GM06990 (cell line): Measurements from ENCODE around the gene UQCR10.

ENCODE experiments used
- DNase-seq: peaks from one replicate; pipeline ENCODE4 v3.0.0-alpha.2; 2011; ENCODE audit not compliant: insufficient read length; ENCODE audit errors: extremely low read depth
- H3K27me3 ChIP-seq: replicated peaks from 2 replicates; pipeline ENCODE4 v1.6.0; 2011; ENCODE audit warnings: low read length; ENCODE audit not compliant: control insufficient read depth, insufficient read depth
- H3K36me3 ChIP-seq: 2 replicates; pipeline ENCODE4 v1.5.1; 2011; ENCODE audit warnings: low read length; ENCODE audit not compliant: control insufficient read depth, insufficient read depth
- H3K4me3 ChIP-seq: replicated peaks from 2 replicates; pipeline ENCODE4 v1.5.1; 2011; ENCODE audit warnings: low read depth, mild to moderate bottlenecking, control low read depth, low read length
- TF ChIP-seq, protein P1 (sequence below): IDR thresholded peaks from 2 replicates; pipeline ENCODE4 v1.5.1; 2011; ENCODE audit warnings: low read length, control low read depth, mild to moderate bottlenecking, inconsistent platforms; ENCODE audit not compliant: insufficient read depth, poor library complexity, severe bottlenecking

The UQCR10 gene

DNA sequence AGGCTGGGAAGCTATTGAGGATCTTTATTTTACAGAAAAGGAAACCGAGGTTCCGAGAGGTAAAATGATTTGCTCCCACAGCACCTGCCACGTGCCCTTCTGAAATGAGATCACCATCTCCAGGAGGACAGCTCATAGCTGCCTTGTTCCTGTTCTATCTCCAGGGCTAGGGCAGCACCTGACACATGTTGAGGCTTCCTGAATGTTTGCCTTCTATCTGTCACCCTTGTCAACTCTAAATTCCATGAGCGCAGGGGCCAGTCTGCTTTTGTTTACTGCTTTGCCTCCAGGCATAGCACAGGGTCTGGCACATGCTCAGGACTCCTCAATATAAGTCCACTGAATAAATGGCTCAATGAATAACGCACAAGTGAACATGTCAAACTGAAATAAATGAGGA, 46.8 kb downstream of the UQCR10 start:
- H3K36me3 ChIP-seq = peaks cover 36% of the 10 kb centered on the region
- no peaks in the 10 kb centered on the region for H3K27me3 ChIP-seq
- TF ChIP-seq, protein P1, sequence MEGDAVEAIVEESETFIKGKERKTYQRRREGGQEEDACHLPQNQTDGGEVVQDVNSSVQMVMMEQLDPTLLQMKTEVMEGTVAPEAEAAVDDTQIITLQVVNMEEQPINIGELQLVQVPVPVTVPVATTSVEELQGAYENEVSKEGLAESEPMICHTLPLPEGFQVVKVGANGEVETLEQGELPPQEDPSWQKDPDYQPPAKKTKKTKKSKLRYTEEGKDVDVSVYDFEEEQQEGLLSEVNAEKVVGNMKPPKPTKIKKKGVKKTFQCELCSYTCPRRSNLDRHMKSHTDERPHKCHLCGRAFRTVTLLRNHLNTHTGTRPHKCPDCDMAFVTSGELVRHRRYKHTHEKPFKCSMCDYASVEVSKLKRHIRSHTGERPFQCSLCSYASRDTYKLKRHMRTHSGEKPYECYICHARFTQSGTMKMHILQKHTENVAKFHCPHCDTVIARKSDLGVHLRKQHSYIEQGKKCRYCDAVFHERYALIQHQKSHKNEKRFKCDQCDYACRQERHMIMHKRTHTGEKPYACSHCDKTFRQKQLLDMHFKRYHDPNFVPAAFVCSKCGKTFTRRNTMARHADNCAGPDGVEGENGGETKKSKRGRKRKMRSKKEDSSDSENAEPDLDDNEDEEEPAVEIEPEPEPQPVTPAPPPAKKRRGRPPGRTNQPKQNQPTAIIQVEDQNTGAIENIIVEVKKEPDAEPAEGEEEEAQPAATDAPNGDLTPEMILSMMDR = no peak
- no peak for DNase-seq
- H3K4me3 ChIP-seq = no peak overlapping the region

DNA sequence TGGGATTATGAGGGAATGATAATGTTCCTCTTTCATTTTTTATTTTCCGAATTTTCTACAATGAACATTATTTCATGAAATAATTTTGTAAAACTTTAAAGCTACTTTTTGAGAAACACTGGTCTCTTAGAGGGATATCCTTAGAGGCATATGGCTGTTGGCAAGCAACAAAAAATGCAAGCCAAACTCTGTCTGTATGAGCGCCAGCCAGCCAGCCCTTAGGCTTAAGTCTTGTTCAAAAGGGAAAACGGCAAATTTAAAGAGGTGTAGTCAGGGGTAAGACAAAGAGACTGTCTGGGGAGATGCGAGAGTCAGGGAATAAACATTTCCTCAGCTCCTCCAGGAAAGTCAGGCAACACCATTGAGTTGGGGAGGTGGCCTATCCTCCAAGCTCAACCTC, 48.4 kb downstream of the UQCR10 start:
- Histone ChIP-seq H3K4me3 (no peak overlapping the region), H3K36me3 (peaks cover 34% of the 10 kb centered on the region), H3K27me3 (no peaks in the 10 kb centered on the region)
- DNase-seq = no peak
- TF ChIP-seq, protein P1 = no peak

DNA sequence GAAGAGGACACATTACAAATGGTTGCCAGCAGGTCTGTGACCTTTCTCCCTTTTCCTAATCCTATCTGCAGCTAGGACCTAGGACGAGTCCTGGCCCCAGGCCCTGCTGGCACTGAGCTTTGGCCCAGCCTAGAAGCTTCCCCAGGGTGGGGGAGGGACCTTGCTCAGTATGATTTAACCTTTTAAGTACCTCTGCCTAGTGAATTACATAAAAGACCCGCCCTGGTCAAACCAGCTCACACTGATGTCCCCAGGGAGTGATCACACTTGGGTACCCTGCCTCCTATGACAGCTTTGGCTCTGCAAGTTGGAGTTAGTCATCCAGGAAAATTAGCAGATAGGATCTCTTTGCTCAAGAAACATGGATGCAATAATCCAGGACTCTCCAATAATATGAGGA, 49.0 kb downstream of the UQCR10 start:
- TF ChIP-seq, protein P1 = no peak
- Histone ChIP-seq H3K4me3 (no peak overlapping the region), H3K27me3 (no peaks in the 10 kb centered on the region), H3K36me3 (peaks cover 34% of the 10 kb centered on the region)
- DNase-seq = no peak

DNA sequence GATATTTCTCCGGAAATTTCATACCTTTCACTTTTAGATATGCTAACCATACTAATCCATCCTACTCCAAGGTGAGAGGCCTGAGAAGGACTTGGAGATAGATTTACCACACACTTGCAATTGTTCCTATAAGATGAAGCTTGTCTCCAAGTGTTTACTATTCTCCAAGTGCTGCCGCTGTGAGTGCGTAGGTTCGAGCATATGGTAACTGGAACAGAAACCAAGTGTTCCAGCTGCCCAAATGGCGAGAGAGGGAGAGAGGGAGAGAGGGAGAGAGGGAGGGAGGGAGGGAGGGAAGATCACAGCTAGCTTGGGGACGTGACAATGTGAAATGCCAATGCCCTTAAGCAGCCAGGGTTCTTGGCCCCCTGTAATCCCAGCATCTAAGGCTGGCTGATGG, 49.4 kb downstream of the UQCR10 start:
- H3K36me3 ChIP-seq = peaks cover 32% of the 10 kb centered on the region
- H3K4me3 ChIP-seq = no peak overlapping the region
- DNase-seq = no peak
- no peaks in the 10 kb centered on the region for H3K27me3 ChIP-seq
- TF ChIP-seq, protein P1 = no peak

DNA sequence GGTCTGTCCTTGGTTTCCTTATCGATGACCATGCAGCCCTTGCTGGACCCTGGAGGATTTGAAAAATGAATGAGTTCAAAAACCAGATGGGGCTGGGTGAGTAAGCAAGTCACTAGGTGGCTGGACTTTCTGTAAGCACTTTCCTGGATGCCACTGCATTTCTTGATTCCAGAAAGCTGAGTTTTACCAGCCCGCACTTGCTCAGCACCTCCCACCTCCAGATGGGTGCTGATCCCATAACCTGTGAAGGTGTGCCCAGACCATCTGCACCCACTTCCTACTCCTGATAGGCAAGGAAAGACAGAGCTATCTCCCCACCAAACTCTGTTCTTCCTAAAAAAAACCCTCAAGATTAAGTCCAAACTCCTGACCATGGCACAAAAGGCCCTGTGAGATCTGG, 49.8 kb downstream of the UQCR10 start:
- H3K36me3 ChIP-seq = peaks cover 30% of the 10 kb centered on the region
- H3K27me3 ChIP-seq = no peaks in the 10 kb centered on the region
- TF ChIP-seq, protein P1 = no peak
- no peak for DNase-seq
- H3K4me3 ChIP-seq = no peak overlapping the region

DNA sequence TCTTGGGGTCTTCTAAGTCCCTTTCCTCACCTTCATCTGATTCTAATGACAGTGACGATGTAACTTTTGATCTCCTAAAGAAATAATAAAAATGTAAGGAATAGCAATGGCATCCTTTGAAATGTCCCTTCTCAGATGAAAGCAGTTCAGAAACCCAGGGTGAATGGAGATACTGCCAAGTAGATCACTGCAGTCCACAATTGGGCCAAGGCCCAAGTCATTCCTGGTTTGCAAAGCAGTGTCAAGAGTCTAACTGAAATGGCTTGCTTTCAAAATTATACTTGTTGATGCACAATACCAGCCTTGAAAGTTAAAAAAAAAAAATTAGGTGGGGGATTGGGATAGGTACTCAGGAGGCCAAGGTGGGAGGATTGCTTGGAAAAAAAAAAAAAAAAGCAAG, 50.6 kb downstream of the UQCR10 start:
- peaks cover 27% of the 10 kb centered on the region for H3K36me3 ChIP-seq
- TF ChIP-seq, protein P1 = no peak
- no peak for DNase-seq

More for the DNA sequence above, 50.6 kb downstream of the UQCR10 start:
- Histone ChIP-seq H3K4me3 (no peak overlapping the region), H3K27me3 (no peaks in the 10 kb centered on the region)
